Gastroesophageal sphincter (tissue), 4 donors: ENCODE measurements around the gene SLC22A2. TPM values are rescaled to one million over a fixed set of nuclear protein-coding genes. Genes with fewer than 3 reads are reported as not detected.

ENCODE experiments used
- ATAC-seq: fragments of 150-250 bp; one replicate; pipeline ENCODE4 v1.9.1; 2016; ENCODE audit warnings: mild to moderate bottlenecking, moderate library complexity
- H3K27ac ChIP-seq, 4 donors: fragments of 200-600 bp; sonication (generic) in 3 of 4; 1 replicate in 3 of 4; 2 replicates in 1 of 4; pipeline ENCODE4 v1.5.1; 2016 to 2019
- H3K27me3 ChIP-seq: fragments of 200-600 bp; sonication (generic); one replicate; pipeline ENCODE4 v1.5.1; 2019
- H3K36me3 ChIP-seq, 2 donors: fragments of 200-600 bp; sonication (generic); one replicate each; pipeline ENCODE4 v1.5.1; 2019; ENCODE audit warnings: control low read depth in 1 of 2
- H3K4me1 ChIP-seq, 3 donors: fragments of 200-600 bp; sonication (generic); 1 replicate in 2 of 3; 2 replicates in 1 of 3; pipeline ENCODE4 v1.5.1; 2016 to 2019; ENCODE audit warnings: control low read depth in 2 of 3
- H3K4me3 ChIP-seq, 2 donors: fragments of 200-600 bp; sonication (generic); one replicate each; pipeline ENCODE4 v1.5.1; 2019; ENCODE audit warnings: mild to moderate bottlenecking in 1 of 2, moderate library complexity in 1 of 2
- H3K9me3 ChIP-seq, 3 donors: fragments of 200-600 bp; sonication (generic); one replicate each; pipeline ENCODE4 v1.5.1; 2017 to 2019; ENCODE audit warnings: control low read depth in 2 of 3
- CTCF ChIP-seq, 4 experiments: fragments of 200-600 bp in 2 of 4; fragments of 450-650 bp in 2 of 4; sonication (generic) in 1 of 4; IDR thresholded peaks; one replicate each; pipeline ENCODE4 v1.5.1; 2017 to 2019; ENCODE audit warnings: antibody characterized with exemption in 4 of 4, mild to moderate bottlenecking in 2 of 4, moderate library complexity in 2 of 4
- EP300 ChIP-seq: sonication (generic); formaldehyde crosslinking; IDR thresholded peaks from one replicate; pipeline ENCODE4 v1.6.1; 2017; ENCODE audit warnings: antibody characterized with exemption, mild to moderate bottlenecking
- POLR2A ChIP-seq, 2 donors: fragments of 450-650 bp; IDR thresholded peaks; one replicate each; pipeline ENCODE4 v1.6.1; 2017; ENCODE audit warnings: antibody characterized with exemption in 2 of 2, mild to moderate bottlenecking in 2 of 2, moderate library complexity in 1 of 2
- POLR2AphosphoS5 ChIP-seq: sonication (generic); formaldehyde crosslinking; IDR thresholded peaks from one replicate; pipeline ENCODE4 v1.6.1; 2017; ENCODE audit warnings: antibody characterized with exemption
- WGBS, 2 donors: methylation state at CpG; one replicate each; pipeline ENCODE4 v1.1.5; 2018; ENCODE audit warnings: low coverage in 1 of 2; 5-methylcytosine and 5-hydroxymethylcytosine counted together
- total RNA-seq, 4 donors: library from RNA; depleted of rRNA; stranded (reverse); fragments of >200 nt; gene quantifications; one replicate each; pipeline ENCODE4 v1.1.0, GENCODE V29; 2016

SLC22A2 gene
- total RNA-seq, 4 donors from 2014 or later = 0.47 TPM; not detected in 3

GRCh38 chr6:160203076-160203475 lies 55.5 kb downstream of the SLC22A2 start:
- WGBS, 2 donors = 69 to 94% methylated on average over 2 to 3 of the region's 3 CpGs
- Histone ChIP-seq H3K4me1 (peaks cover 0 to 8% (median 0%) of the 10 kb centered on the region in 3 donors), H3K9me3 (peaks cover 0 to 9% (median 0%) of the 10 kb centered on the region in 3 donors), H3K36me3 (no peaks in the 10 kb centered on the region), H3K4me3 (no peak overlapping the region), H3K27ac (no peak overlapping the region), H3K27me3 (no peaks in the 10 kb centered on the region)
- no peak for ATAC-seq
- TF ChIP-seq EP300 (no peak), POLR2A (IDR thresholded peaks at IDR 0.05) (no peak)

GRCh38 chr6:160202411-160202810 lies 56.2 kb downstream of the SLC22A2 start:
- TF ChIP-seq POLR2A (IDR thresholded peaks at IDR 0.05) (no peak), CTCF (IDR thresholded peaks at IDR 0.05) (no peak), EP300 (no peak), POLR2AphosphoS5 (no peak)
- Histone ChIP-seq H3K36me3 (no peaks in the 10 kb centered on the region), H3K4me3 (no peak overlapping the region), H3K4me1 (peaks cover 0 to 8% (median 0%) of the 10 kb centered on the region in 3 donors), H3K27ac (no peak overlapping the region), H3K27me3 (no peaks in the 10 kb centered on the region), H3K9me3 (peaks cover 0 to 3% (median 0%) of the 10 kb centered on the region in 3 donors)
- WGBS, 2 donors = 25 to 33% methylated on average over 2 of the region's 2 CpGs
- no peak for ATAC-seq

GRCh38 chr6:160201061-160201460 lies 57.6 kb downstream of the SLC22A2 start:
- no peak for ATAC-seq
- no peak for TF ChIP-seq EP300
- no peak for TF ChIP-seq POLR2AphosphoS5
- no peak for TF ChIP-seq POLR2A (IDR thresholded peaks at IDR 0.05)
- TF ChIP-seq CTCF (IDR thresholded peaks at IDR 0.05) = no peak
- no peaks in the 10 kb centered on the region for H3K27me3 ChIP-seq
- peaks cover 0 to 8% (median 0%) of the 10 kb centered on the region in 3 donors for H3K4me1 ChIP-seq
- WGBS, 2 donors = 96 to 100% methylated on average over 2 of the region's 2 CpGs
- H3K36me3 ChIP-seq = no peaks in the 10 kb centered on the region
- peaks cover 0 to 4% (median 0%) of the 10 kb centered on the region in 3 donors for H3K9me3 ChIP-seq
- H3K27ac ChIP-seq = no peak overlapping the region
- no peak overlapping the region for H3K4me3 ChIP-seq

- H3K9me3 ChIP-seq = peaks cover 0 to 28% (median 2%) of the 10 kb centered on the region in 3 donors
- no peaks in the 10 kb centered on the region for H3K36me3 ChIP-seq
- TF ChIP-seq EP300 (no peak), CTCF (IDR thresholded peaks at IDR 0.05) (no peak), POLR2AphosphoS5 (no peak), POLR2A (IDR thresholded peaks at IDR 0.05) (no peak)
- H3K4me3 ChIP-seq = no peak overlapping the region
- no peak overlapping the region for H3K27ac ChIP-seq
- ATAC-seq = no peak
- peaks cover 0 to 8% (median 0%) of the 10 kb centered on the region in 3 donors for H3K4me1 ChIP-seq
- WGBS, 2 donors = 13 to 25% methylated on average over 2 to 3 of the region's 3 CpGs
- no peaks in the 10 kb centered on the region for H3K27me3 ChIP-seq
Observed at GRCh38 chr6:160198606-160199211, 59.9 kb downstream of the SLC22A2 start.

GRCh38 chr6:160197662-160198061 lies 61.0 kb downstream of the SLC22A2 start:
- H3K4me3 ChIP-seq = no peak overlapping the region
- H3K27me3 ChIP-seq = no peaks in the 10 kb centered on the region
- TF ChIP-seq POLR2A (IDR thresholded peaks at IDR 0.05) (no peak), POLR2AphosphoS5 (no peak), EP300 (no peak)
- H3K4me1 ChIP-seq = peaks cover 0 to 8% (median 0%) of the 10 kb centered on the region in 3 donors
- no peaks in the 10 kb centered on the region for H3K36me3 ChIP-seq
- peaks cover 1 to 38% (median 3%) of the 10 kb centered on the region in 3 donors for H3K9me3 ChIP-seq
- no peak for ATAC-seq
- H3K27ac ChIP-seq = no peak overlapping the region

GRCh38 chr6:160194808-160195207 lies 63.8 kb downstream of the SLC22A2 start:
- H3K27me3 ChIP-seq = no peaks in the 10 kb centered on the region
- no peaks in the 10 kb centered on the region for H3K4me1 ChIP-seq
- no peak for ATAC-seq
- no peak overlapping the region for H3K27ac ChIP-seq
- 60 to 64% methylated on average over 1 of the region's 1 CpG for WGBS, 2 donors
- TF ChIP-seq POLR2A (IDR thresholded peaks at IDR 0.05) = no peak
- TF ChIP-seq EP300 = no peak
- no peak for TF ChIP-seq POLR2AphosphoS5
- TF ChIP-seq CTCF (IDR thresholded peaks at IDR 0.05) = no peak
- H3K4me3 ChIP-seq = no peak overlapping the region
- H3K36me3 ChIP-seq = no peaks in the 10 kb centered on the region
- peaks cover 2 to 43% (median 4%) of the 10 kb centered on the region in 3 donors for H3K9me3 ChIP-seq
